Kidney (tissue), 14 donors: Measurements from ENCODE around the gene GAS7. TPM values are rescaled to one million over a fixed set of nuclear protein-coding genes. Genes with fewer than 3 reads are reported as not detected.

Source experiments
- DNase-seq, 5 donors: peaks; one replicate each; pipeline ENCODE4 v3.0.0-alpha.2; 2013 to 2020
- FAIRE-seq: peaks from 2 replicates; lab custom pipeline; 2012; peaks lifted over from hg19 to GRCh38; lab: Jason Lieb, UNC
- H3K27ac ChIP-seq, 2 donors: one replicate each; pipeline ENCODE4 v1.7.0; 2013; ENCODE audit warnings: low read depth in 2 of 2, low read length in 2 of 2, inconsistent platforms in 1 of 2
- H3K27me3 ChIP-seq: one replicate; pipeline ENCODE4 v1.7.1; 2013; ENCODE audit warnings: low read length, inconsistent platforms; ENCODE audit not compliant: control insufficient read depth, insufficient read depth
- H3K36me3 ChIP-seq, 3 donors: one replicate each; pipeline versions ENCODE4 v1.7.0 to v1.7.1; 2013; ENCODE audit warnings: low read length in 3 of 3, control low read depth in 1 of 3, inconsistent platforms in 1 of 3; ENCODE audit not compliant: insufficient read depth in 3 of 3, control insufficient read depth in 2 of 3
- H3K4me1 ChIP-seq, 3 donors: one replicate each; pipeline versions ENCODE4 v1.7.0 to v1.7.1; 2013; ENCODE audit warnings: low read length in 3 of 3, inconsistent platforms in 1 of 3, low read depth in 1 of 3; ENCODE audit not compliant: control insufficient read depth in 2 of 3, insufficient read depth in 2 of 3
- H3K4me3 ChIP-seq, 3 donors: one replicate each; pipeline versions ENCODE4 v1.7.0 to v1.8.1; 2013; ENCODE audit warnings: low read length in 3 of 3, control low read depth in 1 of 3, inconsistent platforms in 1 of 3
- H3K9ac ChIP-seq, 3 donors: one replicate each; pipeline versions ENCODE4 v1.7.0 to v1.7.1; 2013; ENCODE audit warnings: low read length in 3 of 3, control low read depth in 1 of 3, inconsistent platforms in 1 of 3
- H3K9me3 ChIP-seq, 3 donors: one replicate each; pipeline versions ENCODE4 v1.7.0 to v1.7.1; 2013; ENCODE audit warnings: low read length in 3 of 3, control low read depth in 1 of 3, inconsistent platforms in 1 of 3; ENCODE audit not compliant: control insufficient read depth in 2 of 3, insufficient read depth in 1 of 3
- intact Hi-C: fragments of 100-400 bp; cut with DNase I; formaldehyde crosslinking; loops from one replicate; pipeline ENCODE4 v1.11.1; 2022
- polyA plus RNA-seq: library from polyadenylated mRNA; stranded (reverse); fragments of 350-450 nt; fragmentation: Illumina TruSeq; extraction: RNeasy Lipid Tissue Mini Kit (QIAGEN cat#74804); gene quantifications from one replicate; pipeline ENCODE4 v1.2.3, GENCODE V29; 2014; ENCODE audit warnings: low read depth, low replicate concordance; ENCODE audit not compliant: insufficient read depth
- total RNA-seq: library from RNA; stranded (reverse); fragmentation: NEBNext Ultra II Directional; extraction: Animal tissue kit (Norgen Biotek cat#: 25700); gene quantifications from one replicate; pipeline ENCODE4 v1.2.1, GENCODE V29; 2021
- TF ChIP-seq, protein P1 (sequence below): IDR thresholded peaks from 3 replicates; pipeline ENCODE4 v1.5.1; 2012; ENCODE audit warnings: mild to moderate bottlenecking, moderate library complexity, borderline replicate concordance; ENCODE audit not compliant: insufficient read depth; ENCODE audit errors: extremely low read depth
- donor health status: control.
- donor health status: control.
- donor health status: control.
- donor health status: control.
- donor health status: control.
- donor health status: DM: yes; HTN: yes; CAD: no.
- donor health status: Normal renal cell carcinoma (clear cell type).

Gene GAS7
- total and polyA plus RNA-seq, 2 donors from 2014 or later, result 1.1 to 20.5 TPM

DNA sequence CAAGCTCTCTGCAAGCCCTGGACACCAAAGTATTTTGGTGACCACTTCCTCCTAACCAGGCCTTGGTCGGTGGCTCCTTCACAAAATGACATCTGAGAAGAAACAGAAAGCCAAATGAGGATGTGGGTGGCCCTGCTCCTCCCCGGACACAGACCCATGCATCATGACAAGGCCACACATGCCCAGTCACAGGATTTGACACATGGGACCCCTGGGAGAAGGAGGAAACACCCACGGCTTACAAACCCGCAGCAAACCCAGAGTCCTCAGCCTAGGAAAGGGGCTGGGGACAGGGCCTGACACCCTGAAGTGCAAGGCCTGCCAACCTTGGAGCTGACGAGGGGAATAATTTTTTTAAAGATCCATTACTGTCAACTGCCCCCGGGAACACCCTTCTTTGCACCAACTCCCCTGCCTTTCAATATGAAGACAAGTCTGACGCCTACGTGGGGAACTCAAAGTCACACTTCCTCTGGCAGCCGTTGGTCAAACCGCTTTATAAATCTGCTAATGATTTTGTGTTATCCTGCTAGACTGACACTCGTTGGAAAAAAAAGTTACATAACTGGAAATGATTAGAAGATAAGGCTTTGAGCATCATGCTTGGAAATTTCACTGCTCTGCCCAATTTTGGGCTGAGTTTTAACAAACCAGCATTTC lies 41.3 kb downstream of the GAS7 start:
- DNase-seq (no peak), FAIRE-seq (no peak)
- TF ChIP-seq, protein P1, sequence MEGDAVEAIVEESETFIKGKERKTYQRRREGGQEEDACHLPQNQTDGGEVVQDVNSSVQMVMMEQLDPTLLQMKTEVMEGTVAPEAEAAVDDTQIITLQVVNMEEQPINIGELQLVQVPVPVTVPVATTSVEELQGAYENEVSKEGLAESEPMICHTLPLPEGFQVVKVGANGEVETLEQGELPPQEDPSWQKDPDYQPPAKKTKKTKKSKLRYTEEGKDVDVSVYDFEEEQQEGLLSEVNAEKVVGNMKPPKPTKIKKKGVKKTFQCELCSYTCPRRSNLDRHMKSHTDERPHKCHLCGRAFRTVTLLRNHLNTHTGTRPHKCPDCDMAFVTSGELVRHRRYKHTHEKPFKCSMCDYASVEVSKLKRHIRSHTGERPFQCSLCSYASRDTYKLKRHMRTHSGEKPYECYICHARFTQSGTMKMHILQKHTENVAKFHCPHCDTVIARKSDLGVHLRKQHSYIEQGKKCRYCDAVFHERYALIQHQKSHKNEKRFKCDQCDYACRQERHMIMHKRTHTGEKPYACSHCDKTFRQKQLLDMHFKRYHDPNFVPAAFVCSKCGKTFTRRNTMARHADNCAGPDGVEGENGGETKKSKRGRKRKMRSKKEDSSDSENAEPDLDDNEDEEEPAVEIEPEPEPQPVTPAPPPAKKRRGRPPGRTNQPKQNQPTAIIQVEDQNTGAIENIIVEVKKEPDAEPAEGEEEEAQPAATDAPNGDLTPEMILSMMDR, result no peak
- no peak overlapping the region for H3K4me3 ChIP-seq
- no peak overlapping the region for H3K27ac ChIP-seq
- no peak overlapping the region for H3K9ac ChIP-seq
- H3K36me3 ChIP-seq, result no peaks in the 10 kb centered on the region
- H3K9me3 ChIP-seq, result no peaks in the 10 kb centered on the region
- intact Hi-C loops, result no loop called here
- peaks cover 0 to 2% (median 0%) of the 10 kb centered on the region in 3 donors for H3K4me1 ChIP-seq
- no peaks in the 10 kb centered on the region for H3K27me3 ChIP-seq

DNA sequence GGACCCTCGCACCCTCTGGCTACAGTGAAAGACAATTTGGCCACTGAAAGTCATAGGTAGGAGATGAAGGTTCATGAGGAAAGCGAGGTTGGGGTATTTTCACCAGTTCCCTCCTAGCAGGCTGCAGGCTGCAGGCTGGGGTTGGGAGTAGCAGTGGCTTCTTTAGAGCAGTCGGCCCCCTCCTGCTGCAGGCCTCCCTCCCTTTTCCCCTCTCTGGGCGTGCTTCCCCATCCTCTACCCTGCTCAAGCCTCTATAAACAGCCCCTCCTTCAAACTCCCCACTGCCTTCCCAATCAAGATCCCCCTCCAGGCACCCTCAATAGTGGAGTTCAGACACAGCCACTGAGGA lies 41.8 kb downstream of the GAS7 start:
- no peak overlapping the region for H3K9ac ChIP-seq
- no peaks in the 10 kb centered on the region for H3K27me3 ChIP-seq
- DNase-seq, result no peak
- H3K27ac ChIP-seq, result peak overlapping the region in 1 of 2 donors; percentile 9
- intact Hi-C loops, result no loop called here
- H3K36me3 ChIP-seq, result no peaks in the 10 kb centered on the region
- FAIRE-seq, result no peak
- no peak overlapping the region for H3K4me3 ChIP-seq
- H3K9me3 ChIP-seq, result no peaks in the 10 kb centered on the region
- peaks cover 0 to 2% (median 0%) of the 10 kb centered on the region in 3 donors for H3K4me1 ChIP-seq
- TF ChIP-seq, protein P1, result no peak

DNA sequence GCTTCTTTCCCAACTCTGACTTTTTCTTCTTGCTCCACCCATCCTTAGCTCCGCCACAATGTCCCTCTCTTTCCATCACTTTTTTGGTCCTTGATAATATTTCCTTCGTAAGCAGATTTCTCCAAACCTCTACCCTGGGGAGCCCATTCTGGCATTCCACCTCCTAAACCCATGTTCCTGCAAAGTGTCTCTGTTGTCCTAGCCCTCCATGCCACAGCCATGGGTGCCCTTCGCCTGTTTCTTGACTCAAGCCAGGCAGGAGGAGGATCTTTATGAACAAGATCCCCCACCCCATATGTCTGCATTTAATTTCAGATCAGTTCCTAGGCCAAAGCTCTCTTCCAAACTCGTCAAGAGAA lies 42.4 kb downstream of the GAS7 start:
- TF ChIP-seq, protein P1, result no peak
- FAIRE-seq (no peak), DNase-seq (no peak)
- Histone ChIP-seq H3K36me3 (no peaks in the 10 kb centered on the region), H3K9me3 (no peaks in the 10 kb centered on the region), H3K4me3 (no peak overlapping the region), H3K27ac (no peak overlapping the region), H3K27me3 (no peaks in the 10 kb centered on the region), H3K4me1 (peaks cover 0 to 2% (median 0%) of the 10 kb centered on the region in 3 donors), H3K9ac (no peak overlapping the region)
- intact Hi-C loops, result no loop called here
